Upper lobe of left lung (tissue), 6 donors: ENCODE data around the gene SPRED1. TPM values are rescaled to one million over a fixed set of nuclear protein-coding genes. Genes with fewer than 3 reads are reported as not detected.

Experiments used
- ATAC-seq, 2 donors: fragments of 200-7000 bp; cut with Tn5 transposase; one replicate each; pipeline ENCODE4 v1.9.1; 2022; ENCODE audit warnings: mild to moderate bottlenecking in 2 of 2, moderate library complexity in 2 of 2; ENCODE audit not compliant: low FRiP score in 2 of 2
- DNase-seq, 2 donors: peaks; one replicate each; pipeline ENCODE4 v3.0.0-alpha.2; 2019 to 2020
- H3K27ac ChIP-seq, 4 donors: fragments of 200-600 bp; sonication (generic); one replicate each; pipeline ENCODE4 v1.5.1; 2016 to 2019
- H3K27me3 ChIP-seq, 4 donors: fragments of 200-600 bp; sonication (generic); one replicate each; pipeline ENCODE4 v1.5.1; 2017 to 2019
- H3K36me3 ChIP-seq, 4 donors: fragments of 200-600 bp; sonication (generic); one replicate each; pipeline ENCODE4 v1.5.1; 2016 to 2019
- H3K4me1 ChIP-seq, 4 donors: fragments of 200-600 bp; sonication (generic); one replicate each; pipeline ENCODE4 v1.5.1; 2018 to 2019
- H3K4me3 ChIP-seq, 4 donors: fragments of 200-600 bp; sonication (generic); one replicate each; pipeline ENCODE4 v1.5.1; 2017 to 2019; ENCODE audit warnings: mild to moderate bottlenecking in 2 of 4, moderate library complexity in 1 of 4
- H3K9me3 ChIP-seq, 4 donors: fragments of 200-600 bp; sonication (generic); one replicate each; pipeline ENCODE4 v1.5.1; 2018 to 2019
- EP300 ChIP-seq, 4 donors: sonication (generic); formaldehyde crosslinking; IDR thresholded peaks; one replicate each; pipeline ENCODE4 v1.5.1; 2017; ENCODE audit warnings: antibody characterized with exemption in 4 of 4, control low read depth in 2 of 4
- POLR2A ChIP-seq, 4 donors: fragments of 450-650 bp; IDR thresholded peaks; one replicate each; pipeline ENCODE4 v1.5.1; 2016 to 2017; ENCODE audit warnings: antibody characterized with exemption in 4 of 4, mild to moderate bottlenecking in 2 of 4
- POLR2AphosphoS5 ChIP-seq, 2 donors: sonication (generic); formaldehyde crosslinking; IDR thresholded peaks; one replicate each; pipeline ENCODE4 v1.5.1; 2017; ENCODE audit warnings: antibody characterized with exemption in 2 of 2
- WGBS, 2 donors: methylation state at CpG; one replicate each; pipeline ENCODE4 v1.1.5; 2017 to 2018; 5-methylcytosine and 5-hydroxymethylcytosine counted together
- total RNA-seq, 6 donors: library from RNA; depleted of rRNA in 4 of 6; stranded (reverse); fragments of >200 nt in 4 of 6; gene quantifications; one replicate each; pipeline versions ENCODE4 v1.1.0 to v1.2.1, GENCODE V29; 2016 to 2021
- TF ChIP-seq, protein P1 (sequence below), 6 experiments: fragments of 450-650 bp in 4 of 6; fragments of 200-600 bp in 2 of 6; sonication (generic) in 2 of 6; IDR thresholded peaks; one replicate each; pipeline ENCODE4 v1.5.1; 2016 to 2019; ENCODE audit warnings: antibody characterized with exemption in 6 of 6
- donor health status: DM: no; HTN: no; CAD: no; lungs with moderate emphysema.
- donor health status: DM: no; HTN: yes; CAD: no; lungs with severe emphysema.

The SPRED1 gene
- total RNA-seq, 6 donors from 2014 or later, result 30.9 to 73.4 (median 46.1) TPM

DNA sequence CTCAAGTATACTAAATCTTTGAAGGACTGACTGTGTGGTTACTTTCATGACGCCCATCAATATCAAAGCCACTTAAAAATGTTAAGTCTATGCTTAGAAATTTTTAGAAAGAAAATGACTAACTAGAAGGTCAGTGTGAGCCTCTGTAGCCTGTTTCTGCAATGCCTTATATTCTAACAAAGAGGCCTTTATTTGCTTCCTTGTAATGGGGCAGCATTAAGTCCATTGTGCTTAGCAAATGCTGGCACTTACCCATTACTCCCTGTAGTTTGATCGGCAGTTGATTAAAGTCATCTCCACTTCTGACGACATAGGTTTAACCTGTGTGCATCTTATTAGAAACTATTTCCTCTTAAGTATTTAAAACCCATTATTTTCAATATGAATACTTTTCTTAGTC is 109.7 kb downstream of the SPRED1 start:
- TF ChIP-seq EP300 (IDR thresholded peaks at IDR 0.05) (no peak), POLR2AphosphoS5 (IDR thresholded peaks at IDR 0.05) (no peak), POLR2A (IDR thresholded peaks at IDR 0.05) (no peak)
- TF ChIP-seq, protein P1, sequence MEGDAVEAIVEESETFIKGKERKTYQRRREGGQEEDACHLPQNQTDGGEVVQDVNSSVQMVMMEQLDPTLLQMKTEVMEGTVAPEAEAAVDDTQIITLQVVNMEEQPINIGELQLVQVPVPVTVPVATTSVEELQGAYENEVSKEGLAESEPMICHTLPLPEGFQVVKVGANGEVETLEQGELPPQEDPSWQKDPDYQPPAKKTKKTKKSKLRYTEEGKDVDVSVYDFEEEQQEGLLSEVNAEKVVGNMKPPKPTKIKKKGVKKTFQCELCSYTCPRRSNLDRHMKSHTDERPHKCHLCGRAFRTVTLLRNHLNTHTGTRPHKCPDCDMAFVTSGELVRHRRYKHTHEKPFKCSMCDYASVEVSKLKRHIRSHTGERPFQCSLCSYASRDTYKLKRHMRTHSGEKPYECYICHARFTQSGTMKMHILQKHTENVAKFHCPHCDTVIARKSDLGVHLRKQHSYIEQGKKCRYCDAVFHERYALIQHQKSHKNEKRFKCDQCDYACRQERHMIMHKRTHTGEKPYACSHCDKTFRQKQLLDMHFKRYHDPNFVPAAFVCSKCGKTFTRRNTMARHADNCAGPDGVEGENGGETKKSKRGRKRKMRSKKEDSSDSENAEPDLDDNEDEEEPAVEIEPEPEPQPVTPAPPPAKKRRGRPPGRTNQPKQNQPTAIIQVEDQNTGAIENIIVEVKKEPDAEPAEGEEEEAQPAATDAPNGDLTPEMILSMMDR (IDR thresholded peaks at IDR 0.05), result no peak
- H3K9me3 ChIP-seq, result no peaks in the 10 kb centered on the region
- H3K4me3 ChIP-seq, result no peak overlapping the region
- H3K36me3 ChIP-seq, result no peaks in the 10 kb centered on the region
- no peak overlapping the region for H3K27ac ChIP-seq
- ATAC-seq (no peak), DNase-seq (no peak)
- WGBS, 2 donors, result 75 to 88% methylated on average over 3 of the region's 3 CpGs
- no peaks in the 10 kb centered on the region for H3K4me1 ChIP-seq
- no peaks in the 10 kb centered on the region for H3K27me3 ChIP-seq

DNA sequence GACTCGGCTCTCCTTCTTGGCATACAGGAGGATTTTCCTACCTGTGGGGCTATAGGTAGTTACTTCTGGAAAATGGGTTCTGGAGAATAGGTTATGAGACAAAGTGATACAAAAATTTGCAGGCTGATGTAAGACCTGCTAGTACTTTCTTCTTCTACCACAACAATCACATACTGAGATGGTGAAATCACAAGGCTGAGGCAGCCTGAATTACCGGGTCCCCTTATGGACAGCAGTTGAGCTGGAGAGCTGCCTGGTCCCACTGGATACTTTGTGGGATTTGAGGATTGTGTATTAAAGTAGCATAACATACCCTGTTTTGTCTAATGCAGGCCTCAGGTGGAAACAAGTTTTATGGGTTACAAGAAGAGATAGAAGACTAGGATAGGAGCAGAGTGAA is 114.8 kb downstream of the SPRED1 start:
- Histone ChIP-seq H3K9me3 (no peaks in the 10 kb centered on the region), H3K27me3 (no peaks in the 10 kb centered on the region), H3K4me1 (no peaks in the 10 kb centered on the region), H3K27ac (no peak overlapping the region), H3K36me3 (no peaks in the 10 kb centered on the region), H3K4me3 (no peak overlapping the region)
- WGBS, 2 donors, result 70 to 74% methylated on average over 2 of the region's 2 CpGs
- TF ChIP-seq EP300 (IDR thresholded peaks at IDR 0.05) (no peak), POLR2AphosphoS5 (IDR thresholded peaks at IDR 0.05) (no peak), POLR2A (IDR thresholded peaks at IDR 0.05) (no peak)
- TF ChIP-seq, protein P1 (IDR thresholded peaks at IDR 0.05), result no peak
- DNase-seq (no peak), ATAC-seq (no peak)

DNA sequence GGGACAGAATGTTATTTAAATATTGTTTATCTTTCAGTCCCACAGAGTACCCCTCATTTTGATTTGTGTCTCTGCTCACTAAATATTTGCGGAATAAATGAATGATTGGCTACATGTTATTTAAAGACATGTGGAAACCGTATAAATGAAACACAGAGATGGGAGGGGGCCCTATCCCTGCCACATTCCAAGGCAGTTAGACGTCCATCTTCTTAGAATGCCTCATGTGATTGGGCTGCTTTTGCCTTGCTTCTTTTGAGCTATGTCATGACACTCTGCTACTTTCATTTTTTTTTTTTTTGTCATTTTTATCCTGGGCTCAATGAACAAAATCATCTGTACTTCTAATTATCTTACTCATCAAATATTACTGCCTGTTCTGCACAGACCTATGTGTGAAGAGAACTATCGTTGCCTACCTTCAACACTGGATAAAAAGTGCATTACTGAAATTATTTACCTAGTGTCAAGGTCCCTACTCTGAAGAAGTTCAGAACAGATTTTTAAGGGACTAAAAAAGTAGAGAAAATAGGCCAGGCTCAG is 117.4 kb downstream of the SPRED1 start:
- H3K4me1 ChIP-seq, result no peaks in the 10 kb centered on the region
- TF ChIP-seq POLR2A (IDR thresholded peaks at IDR 0.05), result no peak
- TF ChIP-seq POLR2AphosphoS5 (IDR thresholded peaks at IDR 0.05), result no peak
- TF ChIP-seq EP300 (IDR thresholded peaks at IDR 0.05), result no peak
- TF ChIP-seq, protein P1 (IDR thresholded peaks at IDR 0.05), result no peak
- no peak overlapping the region for H3K4me3 ChIP-seq
- no peak for ATAC-seq
- DNase-seq, result no peak
- no peak overlapping the region for H3K27ac ChIP-seq
- no peaks in the 10 kb centered on the region for H3K9me3 ChIP-seq
- no peaks in the 10 kb centered on the region for H3K27me3 ChIP-seq
- WGBS, 2 donors, result 79 to 86% methylated on average over 4 of the region's 4 CpGs
- no peaks in the 10 kb centered on the region for H3K36me3 ChIP-seq

DNA sequence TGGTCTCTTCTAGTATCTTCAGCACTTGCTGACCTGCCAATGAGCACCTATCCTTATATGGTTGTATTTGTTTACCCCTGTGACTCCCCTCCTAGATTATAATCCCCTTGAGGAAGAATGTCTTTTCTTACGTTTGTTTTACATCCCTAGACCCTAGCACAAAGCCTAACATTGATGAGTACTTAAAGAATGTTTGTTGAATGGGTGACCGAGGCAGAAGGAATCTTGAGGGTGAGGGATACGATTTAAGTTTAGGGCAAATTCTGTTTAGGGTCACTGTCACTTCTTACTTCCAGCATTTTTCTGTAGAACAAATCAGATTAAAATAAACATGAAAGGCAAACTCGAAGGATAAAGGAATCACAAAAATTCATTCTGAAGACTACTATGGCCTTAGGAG is 120.4 kb downstream of the SPRED1 start:
- ATAC-seq (no peak), DNase-seq (no peak)
- Histone ChIP-seq H3K9me3 (no peaks in the 10 kb centered on the region), H3K4me1 (peaks cover 0 to 4% (median 3%) of the 10 kb centered on the region in 4 donors), H3K27me3 (no peaks in the 10 kb centered on the region), H3K27ac (no peak overlapping the region), H3K36me3 (no peaks in the 10 kb centered on the region), H3K4me3 (no peak overlapping the region)
- no peak for TF ChIP-seq POLR2AphosphoS5 (IDR thresholded peaks at IDR 0.05)
- TF ChIP-seq POLR2A (IDR thresholded peaks at IDR 0.05), result no peak
- no peak for TF ChIP-seq EP300 (IDR thresholded peaks at IDR 0.05)
- TF ChIP-seq, protein P1 (IDR thresholded peaks at IDR 0.05), result no peak
- 79 to 82% methylated on average over 4 of the region's 4 CpGs for WGBS, 2 donors

DNA sequence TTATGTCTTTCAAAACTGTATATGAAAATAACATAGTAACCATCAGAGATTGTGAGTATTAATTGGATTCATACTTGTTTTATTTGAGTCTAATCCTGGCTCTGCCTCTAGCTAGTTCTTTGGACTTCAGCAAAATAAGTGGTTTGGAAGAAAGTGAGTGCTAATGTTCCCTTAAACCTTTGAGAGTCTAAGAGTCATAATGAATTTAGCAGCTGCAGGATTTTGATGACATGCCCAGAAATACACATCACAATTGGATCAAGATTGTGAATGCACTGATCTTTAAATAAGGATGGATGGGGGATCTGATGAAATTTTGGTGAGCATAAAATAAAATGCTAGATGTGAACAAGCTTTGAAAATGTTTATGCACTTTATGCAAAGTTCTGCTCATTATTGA is 121.4 kb downstream of the SPRED1 start:
- Histone ChIP-seq H3K9me3 (no peaks in the 10 kb centered on the region), H3K4me3 (no peak overlapping the region), H3K36me3 (no peaks in the 10 kb centered on the region), H3K4me1 (peaks cover 3 to 8% (median 4%) of the 10 kb centered on the region in 4 donors), H3K27ac (no peak overlapping the region), H3K27me3 (no peaks in the 10 kb centered on the region)
- TF ChIP-seq POLR2AphosphoS5 (IDR thresholded peaks at IDR 0.05), result no peak
- TF ChIP-seq, protein P1 (IDR thresholded peaks at IDR 0.05), result no peak
- TF ChIP-seq EP300 (IDR thresholded peaks at IDR 0.05), result no peak
- TF ChIP-seq POLR2A (IDR thresholded peaks at IDR 0.05), result no peak
- ATAC-seq (no peak), DNase-seq (no peak)
